ENCODE data around the gene CDC42EP4.

Gene CDC42EP4

GRCh38 chr17:73331060-73331459 lies 19.3 kb upstream of the CDC42EP4 start:
- DNase-seq (ENCODE audit: low read depth), result no peak
- no peak for TF ChIP-seq CTCF (conservative IDR thresholded peaks at IDR 0.05; ENCODE audit: low read depth, low read length)
- no peak overlapping the region for H3K4me3 ChIP-seq (ENCODE audit: low read depth, low read length)

- DNase-seq (ENCODE audit: low read depth), result no peak
- TF ChIP-seq CTCF (conservative IDR thresholded peaks at IDR 0.05; ENCODE audit: low read depth, low read length), result no peak
- H3K4me3 ChIP-seq (ENCODE audit: low read depth, low read length), result no peak overlapping the region
Observed at GRCh38 chr17:73327676-73328075, 15.9 kb upstream of the CDC42EP4 start.

GRCh38 chr17:73325527-73325842 lies 13.7 kb upstream of the CDC42EP4 start:
- peak; percentile 46 for TF ChIP-seq CTCF (conservative IDR thresholded peaks at IDR 0.05; ENCODE audit: low read depth, low read length)
- peak; percentile 85 for DNase-seq (ENCODE audit: low read depth)

GRCh38 chr17:73324711-73325526 lies 13.1 kb upstream of the CDC42EP4 start:
- no peak for DNase-seq (ENCODE audit: low read depth)
- no peak overlapping the region for H3K4me3 ChIP-seq (ENCODE audit: low read depth, low read length)
- no peak for TF ChIP-seq CTCF (conservative IDR thresholded peaks at IDR 0.05; ENCODE audit: low read depth, low read length)

More at GRCh38 chr17:73325527-73325842, 13.7 kb upstream of the CDC42EP4 start:
- no peak overlapping the region for H3K4me3 ChIP-seq (ENCODE audit: low read depth, low read length)

GRCh38 chr17:73324160-73324475 lies 12.3 kb upstream of the CDC42EP4 start:
- peak; percentile 53 for DNase-seq (ENCODE audit: low read depth)
- H3K4me3 ChIP-seq (ENCODE audit: low read depth, low read length), result no peak overlapping the region
- TF ChIP-seq CTCF (conservative IDR thresholded peaks at IDR 0.05; ENCODE audit: low read depth, low read length), result no peak

GRCh38 chr17:73323409-73324159 lies 11.8 kb upstream of the CDC42EP4 start:
- no peak for TF ChIP-seq CTCF (conservative IDR thresholded peaks at IDR 0.05; ENCODE audit: low read depth, low read length)
- DNase-seq (ENCODE audit: low read depth), result peak; percentile 42
- no peak overlapping the region for H3K4me3 ChIP-seq (ENCODE audit: low read depth, low read length)
